ENCODE measurements around the gene ARIH1.
"Not testable (repeated sequence)": the region's sequence is repeated elsewhere in the genome, so short reads cannot be mapped to it uniquely, and the experiment has no call there.

The ARIH1 gene

DNA sequence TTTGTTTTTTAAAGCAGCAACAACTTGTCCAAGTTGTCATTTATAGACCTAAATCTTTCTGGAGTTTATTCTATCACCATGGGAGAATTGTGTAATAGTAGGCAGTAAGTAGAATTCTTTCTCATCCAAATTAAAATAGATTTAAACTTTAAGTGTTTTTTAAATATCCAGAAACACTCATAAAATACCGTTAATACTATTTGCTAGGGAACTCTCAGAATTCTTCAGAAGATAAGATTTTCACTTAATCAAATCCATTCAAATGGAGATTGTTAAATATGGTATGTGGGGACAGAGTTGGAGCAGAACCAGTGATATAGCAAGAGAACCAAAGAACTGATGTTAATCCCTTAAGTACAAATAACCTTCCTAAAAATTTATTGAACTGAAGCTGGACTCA is 71.0 kb downstream of the ARIH1 start:
- DNase-seq: no peak

DNA sequence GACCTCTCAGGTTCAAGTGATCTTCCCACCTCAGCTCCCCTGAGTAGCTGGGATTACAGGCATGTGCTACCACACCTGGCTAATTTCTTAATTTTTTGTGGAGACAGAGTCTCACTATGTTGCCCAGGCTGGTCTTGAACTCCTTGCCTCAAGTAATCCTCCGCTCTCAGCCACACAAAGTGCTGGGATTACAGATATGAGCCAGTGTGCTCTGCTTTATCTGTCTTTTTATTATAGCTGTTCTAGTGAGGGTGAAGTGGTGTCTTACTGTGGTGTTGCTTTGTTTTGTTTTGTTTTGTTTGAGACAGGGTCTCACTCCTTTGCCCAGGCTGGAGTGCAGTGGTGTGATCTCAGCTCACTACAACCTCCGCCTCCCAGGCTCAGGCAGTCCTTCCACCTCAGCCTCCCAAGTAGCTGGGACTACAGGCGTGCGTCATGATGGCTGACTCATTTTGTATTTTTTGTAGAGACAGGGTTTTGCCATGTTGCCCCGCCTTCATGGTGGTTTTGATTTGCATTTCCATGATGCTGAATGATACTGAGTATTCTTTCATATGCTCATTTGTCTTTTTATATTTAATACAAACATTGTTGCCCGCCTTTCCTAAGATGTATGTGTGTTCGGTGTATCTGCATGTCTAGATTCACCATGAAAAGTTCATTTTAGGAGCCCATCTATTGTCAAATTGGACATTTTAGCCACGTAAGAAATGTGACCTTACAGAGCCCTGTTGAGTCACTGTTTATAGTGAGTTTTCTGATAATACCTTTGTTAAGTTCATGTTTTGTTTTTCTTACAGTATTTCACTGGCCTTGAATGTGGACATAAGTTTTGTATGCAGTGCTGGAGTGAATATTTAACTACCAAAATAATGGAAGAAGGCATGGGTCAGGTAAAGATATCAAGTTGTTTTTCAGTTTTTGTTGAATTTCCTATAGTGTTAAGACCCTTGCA is 80.6 kb downstream of the ARIH1 start:
- no peak for DNase-seq

DNA sequence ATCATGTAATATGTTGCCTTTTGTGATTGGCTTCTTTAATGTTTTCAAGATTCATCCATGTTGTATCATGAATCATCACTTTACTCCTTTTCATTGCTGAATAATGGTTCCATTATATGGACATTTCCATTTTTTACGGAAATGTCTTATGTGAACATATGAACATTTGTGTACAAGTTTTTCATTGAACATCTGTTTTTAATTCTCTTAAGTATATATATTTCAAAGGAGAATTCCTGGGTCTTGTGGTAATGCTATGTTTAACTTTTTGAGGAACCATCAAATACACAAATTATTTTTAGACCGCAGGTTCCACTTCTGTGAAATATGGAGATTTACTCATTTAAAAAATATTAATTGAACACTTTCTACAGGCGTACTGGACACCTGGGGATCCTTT is 85.7 kb downstream of the ARIH1 start:
- no peak for DNase-seq

DNA sequence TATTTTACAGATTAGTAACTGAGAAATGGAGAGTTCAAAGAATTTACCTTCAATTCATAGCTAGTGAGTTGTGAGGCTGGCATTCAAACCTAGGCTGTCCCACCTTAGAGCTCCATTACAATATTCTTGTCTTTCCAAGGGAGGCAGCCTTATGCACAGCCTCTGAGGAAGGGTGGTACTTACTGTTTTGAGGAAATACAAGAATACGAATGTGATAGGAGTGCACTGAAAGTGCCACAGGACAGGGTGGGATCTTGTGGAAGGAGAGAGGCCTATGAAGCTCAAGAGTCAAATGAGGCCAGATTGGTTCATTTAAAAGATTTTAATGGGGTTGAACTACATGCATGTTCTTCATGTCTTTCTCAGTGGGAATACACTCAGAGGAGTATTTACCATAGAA is 86.3 kb downstream of the ARIH1 start:
- DNase-seq: no peak

DNA sequence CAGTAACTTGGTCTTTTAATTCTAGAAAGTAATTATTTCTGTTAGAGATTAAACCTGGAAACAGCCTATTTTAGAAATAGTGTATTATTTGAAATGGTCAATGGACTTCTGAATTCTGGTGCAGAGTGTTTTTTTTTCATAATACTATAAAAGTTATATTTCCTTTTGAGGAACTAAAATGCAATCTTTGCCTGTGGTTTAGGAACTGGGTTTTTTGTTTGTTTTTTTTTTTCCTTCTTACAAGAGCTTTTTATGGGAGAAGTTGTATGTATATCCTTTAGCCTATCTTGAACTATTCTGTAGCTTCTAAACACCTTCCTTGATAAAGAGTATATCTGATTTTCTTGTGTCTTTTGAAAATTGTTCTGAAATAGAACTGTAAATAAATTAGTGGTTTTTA is 88.3 kb downstream of the ARIH1 start:
- no peak for DNase-seq

DNA sequence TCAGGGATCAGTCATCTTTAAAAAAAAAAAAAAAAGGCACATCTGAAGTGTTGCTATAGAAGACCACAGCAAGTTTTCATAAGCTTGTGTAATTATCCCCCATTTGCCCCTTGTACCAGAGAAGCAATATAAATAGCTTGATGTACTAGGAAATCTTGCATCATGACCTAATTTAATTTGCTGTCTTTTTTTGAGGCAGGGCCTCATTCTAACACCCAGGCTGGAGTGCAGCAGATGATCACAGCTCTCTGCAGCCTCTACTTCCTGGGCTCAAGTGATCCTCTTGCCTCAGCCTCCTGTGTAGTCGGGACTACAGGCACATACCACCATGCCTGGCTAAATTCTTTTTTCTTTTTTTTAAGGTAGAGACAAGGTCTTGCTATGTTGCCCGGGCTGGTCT is 88.7 kb downstream of the ARIH1 start:
- no peak for DNase-seq

DNA sequence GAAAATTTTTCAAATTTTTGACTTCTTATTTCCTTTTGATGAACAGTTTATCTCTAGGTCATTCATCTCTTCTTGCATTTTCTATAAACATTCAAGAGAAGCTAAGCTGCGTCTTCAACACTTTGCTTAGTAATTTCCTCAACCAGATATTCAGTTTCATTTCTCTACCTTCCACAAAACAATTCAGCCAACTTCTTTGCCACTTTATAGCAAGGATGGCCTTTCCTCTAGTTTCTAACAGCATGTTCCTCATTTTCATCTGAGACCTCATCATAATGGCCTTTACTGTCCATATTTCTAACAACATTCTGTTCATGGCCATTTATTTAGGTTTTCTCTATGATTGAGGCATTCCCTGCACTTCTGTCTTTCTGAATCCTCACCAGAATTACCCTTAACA is 90.0 kb downstream of the ARIH1 start:
- DNase-seq: no peak

DNA sequence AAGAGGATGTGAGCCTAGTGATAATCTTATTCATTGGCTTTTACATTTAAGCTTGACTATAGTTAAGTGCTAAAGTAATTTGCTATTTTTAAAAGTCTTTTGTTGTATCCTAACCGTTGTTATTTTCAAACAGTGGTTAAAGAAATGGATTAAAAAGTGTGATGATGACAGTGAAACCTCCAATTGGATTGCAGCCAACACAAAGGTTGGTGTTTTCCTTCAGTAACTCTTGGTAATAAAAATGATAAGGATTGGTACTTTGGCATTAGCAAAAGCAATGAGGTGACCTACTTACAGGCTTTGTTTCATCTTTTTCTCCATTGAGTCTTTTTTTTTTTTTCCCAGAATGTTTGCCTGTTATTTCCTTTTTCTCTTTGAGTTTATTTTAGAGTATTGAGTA is 92.8 kb downstream of the ARIH1 start:
- DNase-seq: peak; percentile 18

DNA sequence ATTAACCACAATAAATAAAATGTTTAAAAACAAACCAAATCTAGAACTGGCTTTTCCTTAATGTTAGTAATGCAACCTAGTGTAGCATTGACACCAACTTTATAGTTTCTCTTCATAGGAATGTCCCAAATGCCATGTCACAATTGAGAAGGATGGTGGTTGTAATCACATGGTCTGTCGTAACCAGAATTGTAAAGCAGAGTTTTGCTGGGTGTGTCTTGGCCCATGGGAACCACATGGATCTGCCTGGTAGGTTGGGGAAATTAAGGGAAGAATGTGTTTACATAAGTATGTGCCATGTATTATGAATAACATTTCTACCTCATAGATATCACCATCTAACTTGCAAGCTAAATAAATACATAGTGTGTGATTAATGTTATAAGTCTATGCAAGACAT is 95.9 kb downstream of the ARIH1 start:
- no peak for DNase-seq

DNA sequence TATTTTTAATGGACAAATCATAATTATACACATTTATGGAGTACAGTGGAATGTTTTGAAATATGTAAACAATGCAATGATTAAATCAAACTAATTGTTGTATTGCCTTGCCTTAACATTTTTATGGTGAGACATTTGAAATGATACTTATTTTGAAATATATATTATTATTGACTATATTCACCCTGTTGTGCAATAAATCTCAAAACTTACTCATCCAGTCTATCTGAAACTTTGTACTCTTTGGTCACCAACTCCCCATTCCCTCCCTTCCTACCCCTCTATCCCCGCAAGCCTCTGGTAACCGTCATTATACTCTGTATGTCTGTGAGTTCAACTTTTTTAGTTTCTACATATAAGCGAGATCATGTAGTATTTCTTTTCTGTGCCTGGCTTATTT is 105.7 kb downstream of the ARIH1 start:
- no peak for DNase-seq

DNA sequence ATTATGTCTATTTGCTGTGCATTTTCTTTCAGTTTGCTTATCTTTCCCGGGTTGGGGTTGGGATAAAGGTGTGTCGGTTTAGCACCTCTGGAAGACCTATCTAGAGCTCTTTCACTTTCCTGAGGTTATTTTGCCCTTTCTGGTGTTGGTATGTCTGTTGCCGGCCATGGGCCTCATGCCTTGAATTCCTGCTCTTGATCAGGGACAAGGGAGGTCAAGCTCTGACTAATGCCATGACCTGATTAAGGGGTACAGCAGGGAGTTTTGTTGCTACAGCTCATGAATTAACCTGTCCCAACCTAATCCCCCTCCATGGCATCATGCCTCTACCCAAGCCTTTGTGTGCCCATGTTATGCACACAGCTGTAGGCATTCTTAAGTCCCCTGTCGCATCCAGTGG is 109.9 kb downstream of the ARIH1 start:
- no peak for DNase-seq

DNA sequence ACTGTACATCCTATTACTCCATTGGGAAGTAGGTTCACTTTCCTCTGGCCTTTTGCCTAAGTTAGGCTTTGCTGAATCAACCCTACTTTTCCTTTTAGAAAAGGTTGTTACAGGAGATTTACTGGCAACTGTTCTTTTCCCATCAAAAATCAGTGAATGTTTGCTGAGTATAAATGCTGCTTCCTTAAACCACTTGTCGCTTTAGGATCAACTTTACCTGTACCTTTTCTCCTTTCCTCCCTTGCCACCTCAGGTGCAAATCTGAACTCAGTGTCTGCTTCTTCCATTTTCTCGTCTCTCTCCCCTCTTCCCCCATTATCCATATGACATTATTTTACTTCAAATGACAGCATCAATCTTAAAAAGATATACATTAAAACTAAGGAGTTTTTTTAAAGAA is 110.9 kb downstream of the ARIH1 start:
- no peak for DNase-seq

DNA sequence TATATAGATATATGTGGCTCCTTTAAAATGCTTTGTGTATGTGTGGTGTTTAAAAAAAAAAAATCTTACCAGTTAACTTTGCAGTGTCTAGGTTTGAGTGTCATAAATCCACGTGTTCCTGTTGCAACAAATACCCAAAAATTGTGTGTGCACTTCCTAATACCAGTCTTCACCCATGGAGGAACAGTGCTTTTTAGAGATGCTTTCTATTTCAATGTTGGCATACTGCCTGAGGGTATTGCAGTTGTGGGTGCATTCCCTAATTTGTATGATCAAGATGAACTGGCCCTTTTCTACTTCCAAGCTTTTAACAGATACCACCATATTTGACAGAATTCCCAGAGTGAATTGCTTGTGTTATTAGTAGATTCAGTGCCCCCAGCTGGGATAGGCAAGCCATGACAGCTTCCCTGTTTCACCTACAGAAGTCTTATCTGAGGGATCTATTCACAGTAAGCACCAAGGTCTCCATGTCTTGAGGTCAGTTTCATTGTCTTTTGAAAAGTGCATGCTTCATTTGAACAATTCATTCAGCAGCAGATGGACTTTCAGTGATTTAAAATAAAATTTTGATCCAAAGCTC is 111.4 kb downstream of the ARIH1 start:
- DNase-seq: no peak

DNA sequence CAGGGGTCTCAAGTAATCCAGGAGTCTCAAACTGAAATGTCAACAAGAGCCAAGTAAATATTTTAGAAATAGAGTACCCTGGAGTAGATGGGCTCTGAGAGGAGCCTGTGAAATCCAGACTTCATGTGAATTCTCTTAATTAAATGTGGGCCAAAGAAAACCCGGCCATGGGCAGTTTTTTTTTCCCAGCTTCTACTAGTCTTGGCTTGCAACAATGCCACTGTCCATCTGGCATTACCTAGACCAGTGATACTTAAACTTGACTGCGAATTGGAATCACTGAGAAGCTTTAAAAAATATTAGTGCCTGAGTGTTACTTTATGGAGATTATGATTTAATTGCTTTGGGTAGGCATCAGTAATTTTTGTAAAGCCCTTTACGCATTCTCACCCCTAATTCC is 114.0 kb downstream of the ARIH1 start:
- no peak for DNase-seq

DNA sequence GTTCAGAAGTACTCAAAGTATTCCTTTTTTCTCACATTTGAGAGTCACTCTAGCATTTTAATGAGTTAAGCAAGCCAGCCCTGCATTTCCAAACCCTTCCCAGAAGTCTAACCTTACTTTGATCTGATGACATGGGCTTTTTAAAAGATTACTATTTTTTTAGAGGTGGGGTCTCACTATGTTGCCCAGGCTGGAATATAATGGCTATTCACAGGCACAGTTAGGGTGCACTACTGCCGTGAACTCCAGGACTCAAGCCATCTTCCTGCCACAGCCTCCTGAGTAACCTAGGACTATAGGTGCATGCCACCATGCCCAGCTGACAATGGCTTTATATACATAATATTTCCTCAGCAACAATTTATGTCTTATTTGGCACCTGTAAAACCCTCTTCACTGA is 116.3 kb downstream of the ARIH1 start:
- no peak for DNase-seq

DNA sequence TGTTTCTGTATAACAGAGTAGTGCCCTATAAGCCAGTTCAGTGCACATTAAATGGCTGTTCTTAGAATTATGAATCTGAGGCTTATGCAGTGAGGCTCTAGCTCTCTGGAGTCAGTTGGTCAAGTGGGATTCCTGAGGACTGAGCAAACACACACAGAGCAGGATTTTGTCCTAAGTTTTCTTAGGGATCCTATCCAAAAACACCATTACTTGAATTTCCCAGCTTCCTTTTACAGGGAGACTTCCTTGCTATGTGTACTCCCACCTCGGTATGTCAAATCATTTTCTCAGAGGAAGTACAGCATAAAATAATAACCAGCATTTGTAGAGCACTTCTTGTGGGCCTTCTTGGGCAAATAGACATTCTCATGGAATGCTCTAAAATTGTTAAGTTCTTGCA is 117.2 kb downstream of the ARIH1 start:
- no peak for DNase-seq

DNA sequence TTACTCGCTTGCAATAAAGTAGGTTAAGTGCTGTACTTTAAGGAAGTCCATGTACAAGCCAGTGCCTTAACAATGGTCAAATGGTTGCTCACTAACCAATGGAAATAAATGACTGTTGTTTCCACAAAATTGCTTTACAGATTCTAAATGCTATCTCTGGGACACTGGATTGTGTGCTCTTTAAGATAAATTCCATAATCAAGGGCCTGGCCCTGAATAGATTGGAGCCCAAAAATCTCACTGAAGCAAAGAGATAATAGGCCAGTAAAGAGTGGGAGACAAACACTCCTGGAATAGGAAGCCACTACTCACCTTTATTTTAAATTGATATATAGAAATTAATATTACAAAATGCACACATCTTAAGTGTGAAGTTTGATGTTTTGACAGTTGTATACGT is 118.0 kb downstream of the ARIH1 start:
- peak; percentile 41 for DNase-seq

DNA sequence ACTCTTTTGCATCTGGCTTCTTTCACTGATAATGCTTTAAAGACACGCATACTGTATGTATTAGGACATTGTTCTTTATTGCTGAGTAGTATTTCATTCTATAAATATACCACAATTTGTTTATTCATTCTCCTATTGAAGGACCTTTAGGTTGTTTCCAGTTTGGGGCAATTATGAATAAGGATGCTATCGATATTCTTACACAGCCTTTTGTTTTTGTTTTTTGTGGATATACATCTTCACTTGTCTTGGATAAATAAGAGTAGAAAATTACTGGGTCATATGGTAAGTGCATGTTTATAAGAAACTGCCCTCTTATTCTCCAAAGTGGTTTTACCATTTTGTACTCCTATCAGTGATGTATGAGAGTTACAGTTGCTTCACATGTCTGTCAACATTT is 118.5 kb downstream of the ARIH1 start:
- DNase-seq: no peak

DNA sequence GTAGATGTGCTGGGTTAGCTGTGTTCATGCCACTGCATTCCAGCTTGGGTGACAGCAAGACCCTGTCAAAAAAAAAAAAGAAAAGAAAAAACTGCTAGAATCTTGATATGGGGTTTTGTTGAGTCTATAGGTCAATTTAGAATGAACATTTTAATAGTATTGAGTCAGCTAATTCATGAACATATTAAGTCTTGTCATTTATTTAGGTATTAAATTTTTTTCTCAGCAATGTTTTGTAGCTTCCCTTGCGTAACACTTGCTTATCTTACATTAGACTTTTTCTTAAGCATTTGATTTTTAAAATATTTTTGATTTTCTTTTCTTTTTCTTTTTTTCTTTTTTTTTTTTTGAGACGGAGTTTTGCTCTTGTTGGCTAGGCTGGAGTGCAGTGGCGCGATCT is 119.7 kb downstream of the ARIH1 start:
- DNase-seq: no peak

DNA sequence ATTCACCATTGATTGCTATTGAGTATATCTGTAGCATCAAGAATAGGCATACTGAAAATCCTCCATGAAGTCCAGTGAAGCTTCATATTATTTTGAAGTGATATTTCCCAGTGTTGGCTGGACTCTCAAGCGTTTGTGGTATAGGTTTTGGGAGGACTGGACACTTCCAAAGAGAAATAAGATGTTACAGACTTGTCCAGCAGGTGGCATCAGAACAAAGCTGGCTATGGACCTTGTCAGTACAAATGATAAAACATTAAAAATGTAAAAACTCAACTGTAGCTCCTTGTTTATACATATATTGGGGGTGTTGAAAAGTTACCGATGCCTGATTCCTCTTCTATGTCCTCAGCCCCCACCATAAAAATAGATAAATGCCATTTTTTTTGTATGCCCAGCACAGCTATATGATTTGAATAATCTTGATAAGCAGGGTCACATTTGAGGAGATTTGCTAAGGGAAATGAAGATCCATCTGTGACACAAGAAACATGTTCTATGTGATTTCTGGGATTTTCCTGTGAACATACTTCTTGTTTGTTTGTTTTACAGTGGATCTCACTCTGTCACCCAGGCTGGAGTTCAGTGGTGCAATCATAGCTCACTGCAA is 125.8 kb downstream of the ARIH1 start:
- peak; percentile 74 for DNase-seq

DNA sequence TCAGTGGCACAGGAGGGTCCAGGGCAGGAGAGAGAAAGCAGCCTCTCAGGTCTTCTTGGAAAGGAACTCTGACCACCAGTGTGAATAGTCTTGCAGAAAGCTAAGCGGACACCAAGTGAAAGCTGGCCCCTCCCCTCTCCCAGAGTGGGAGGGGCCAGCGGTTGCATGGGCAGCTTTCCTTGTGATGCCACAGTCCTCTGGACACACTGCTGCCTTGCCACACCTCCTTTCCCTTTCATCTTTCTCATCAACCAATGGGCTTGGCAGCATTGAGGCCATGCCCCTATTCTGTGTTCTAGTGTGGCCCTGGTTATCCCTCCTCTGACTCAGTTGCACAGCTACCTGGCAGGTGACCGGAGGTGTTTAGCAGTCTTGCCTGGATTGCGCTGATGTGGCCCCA is 130.7 kb downstream of the ARIH1 start:
- peak; percentile 14 for DNase-seq

DNA sequence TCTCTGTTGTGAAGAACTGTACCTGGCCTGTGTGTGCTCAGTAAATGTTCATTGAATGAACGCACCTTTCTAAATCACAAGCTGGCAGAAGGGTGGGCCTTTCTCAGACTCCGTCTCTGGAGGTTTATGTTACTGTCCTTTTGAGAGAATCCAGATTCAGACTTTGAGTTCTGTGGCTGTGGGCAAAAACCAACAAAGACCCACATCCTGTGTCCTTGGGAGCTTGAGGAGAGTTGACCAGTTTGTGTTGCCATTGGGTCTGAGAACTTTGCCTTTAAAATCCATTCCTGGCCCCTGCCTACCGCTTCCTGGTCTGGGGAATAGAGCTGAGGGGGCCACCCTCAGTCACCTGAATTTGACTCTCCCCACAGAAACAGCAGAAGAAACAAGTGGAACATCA is 134.0 kb downstream of the ARIH1 start:
- not testable (repeated sequence) for DNase-seq

DNA sequence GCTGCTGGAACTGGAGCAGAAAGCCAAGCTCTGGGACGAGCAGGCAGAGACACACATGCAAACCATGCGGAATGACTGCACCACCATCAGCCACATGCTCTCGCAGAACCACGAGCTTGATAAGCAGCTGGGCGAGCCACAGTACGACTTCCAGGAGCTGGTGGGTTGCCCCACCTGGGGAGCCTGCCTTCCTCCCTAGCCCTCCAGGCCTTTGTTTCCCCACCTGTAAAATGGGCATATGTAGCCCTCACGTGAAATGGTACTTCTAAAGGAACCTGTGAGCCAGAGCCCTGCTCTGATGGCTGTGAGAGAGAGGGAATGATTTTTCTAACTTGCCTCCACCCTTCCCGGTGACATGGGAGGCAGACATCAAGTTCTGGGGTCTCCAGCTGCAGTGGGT is 135.7 kb downstream of the ARIH1 start:
- no peak for DNase-seq

DNA sequence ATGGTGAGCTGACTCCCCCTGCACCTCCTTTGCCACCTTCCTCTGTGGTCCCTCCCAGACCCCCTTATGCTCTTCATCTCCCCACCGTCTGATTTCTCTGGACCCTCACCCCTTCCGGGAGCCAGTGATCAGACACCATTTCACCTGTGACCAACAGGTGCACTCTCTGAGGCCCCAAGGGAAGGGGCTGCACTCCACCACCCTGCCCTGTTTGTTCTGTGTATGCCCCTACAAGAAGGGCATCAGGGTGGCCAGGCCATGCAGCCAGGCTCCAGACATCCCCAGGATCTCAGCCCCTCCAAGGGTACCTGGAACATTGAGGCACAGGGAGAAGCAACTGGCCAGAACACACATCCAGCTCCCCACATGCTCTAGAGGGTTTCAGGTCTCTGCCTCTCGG is 138.2 kb downstream of the ARIH1 start:
- DNase-seq: not testable (repeated sequence)
